ENCODE measurements around the gene SUPT20H. TPM values are rescaled to one million over a fixed set of nuclear protein-coding genes. Genes with fewer than 3 reads are reported as not detected.
A peak's percentile ranks its signal among the peaks of the same experiment; 100 is the strongest.

SUPT20H gene
- total RNA-seq, 1 donor from 2014 or later: 56.1 TPM

GRCh38 chr13:37049810-37050209, 9.7 kb downstream of the SUPT20H start:
- Mint-ChIP-seq H3K9me3 (ENCODE audit: unreplicated experiment) (no peaks in the 10 kb centered on the region), H3K27ac (ENCODE audit: unreplicated experiment) (no peak overlapping the region), H3K27me3 (ENCODE audit: unreplicated experiment) (no peaks in the 10 kb centered on the region), H3K4me3 (ENCODE audit: unreplicated experiment) (no peak overlapping the region), H3K4me1 (ENCODE audit: unreplicated experiment) (no peaks in the 10 kb centered on the region), H3K36me3 (ENCODE audit: low read depth, unreplicated experiment) (peaks cover 10% of the 10 kb centered on the region)
- peak; percentile 34 for TF ChIP-seq CTCF (IDR thresholded peaks at IDR 0.05; ENCODE audit: unreplicated experiment)
- DNase-seq (ENCODE audit: low spot score): no peak

GRCh38 chr13:37047846-37048245, 11.6 kb downstream of the SUPT20H start:
- no peaks in the 10 kb centered on the region for H3K9me3 Mint-ChIP-seq (ENCODE audit: unreplicated experiment)
- no peak for DNase-seq (ENCODE audit: low spot score)
- no peak overlapping the region for H3K4me3 Mint-ChIP-seq (ENCODE audit: unreplicated experiment)
- no peaks in the 10 kb centered on the region for H3K27me3 Mint-ChIP-seq (ENCODE audit: unreplicated experiment)
- H3K27ac Mint-ChIP-seq (ENCODE audit: unreplicated experiment): no peak overlapping the region
- no peak for TF ChIP-seq CTCF (IDR thresholded peaks at IDR 0.05; ENCODE audit: unreplicated experiment)
- peaks cover 8% of the 10 kb centered on the region for H3K36me3 Mint-ChIP-seq (ENCODE audit: low read depth, unreplicated experiment)
- H3K4me1 Mint-ChIP-seq (ENCODE audit: unreplicated experiment): no peaks in the 10 kb centered on the region

GRCh38 chr13:37047032-37047431, 12.5 kb downstream of the SUPT20H start:
- no peak overlapping the region for H3K27ac Mint-ChIP-seq (ENCODE audit: unreplicated experiment)
- H3K36me3 Mint-ChIP-seq (ENCODE audit: low read depth, unreplicated experiment): peaks cover 16% of the 10 kb centered on the region
- TF ChIP-seq CTCF (IDR thresholded peaks at IDR 0.05; ENCODE audit: unreplicated experiment): no peak
- no peak overlapping the region for H3K4me3 Mint-ChIP-seq (ENCODE audit: unreplicated experiment)
- H3K27me3 Mint-ChIP-seq (ENCODE audit: unreplicated experiment): no peaks in the 10 kb centered on the region
- DNase-seq (ENCODE audit: low spot score): no peak
- no peaks in the 10 kb centered on the region for H3K4me1 Mint-ChIP-seq (ENCODE audit: unreplicated experiment)
- no peaks in the 10 kb centered on the region for H3K9me3 Mint-ChIP-seq (ENCODE audit: unreplicated experiment)

GRCh38 chr13:37046062-37046461, 13.4 kb downstream of the SUPT20H start:
- peaks cover 21% of the 10 kb centered on the region for H3K36me3 Mint-ChIP-seq (ENCODE audit: low read depth, unreplicated experiment)
- TF ChIP-seq CTCF (IDR thresholded peaks at IDR 0.05; ENCODE audit: unreplicated experiment): no peak
- H3K4me3 Mint-ChIP-seq (ENCODE audit: unreplicated experiment): no peak overlapping the region
- DNase-seq (ENCODE audit: low spot score): no peak
- no peaks in the 10 kb centered on the region for H3K27me3 Mint-ChIP-seq (ENCODE audit: unreplicated experiment)
- no peaks in the 10 kb centered on the region for H3K4me1 Mint-ChIP-seq (ENCODE audit: unreplicated experiment)
- no peaks in the 10 kb centered on the region for H3K9me3 Mint-ChIP-seq (ENCODE audit: unreplicated experiment)
- no peak overlapping the region for H3K27ac Mint-ChIP-seq (ENCODE audit: unreplicated experiment)

- H3K9me3 Mint-ChIP-seq (ENCODE audit: unreplicated experiment): no peaks in the 10 kb centered on the region
- H3K27me3 Mint-ChIP-seq (ENCODE audit: unreplicated experiment): no peaks in the 10 kb centered on the region
- DNase-seq (ENCODE audit: low spot score): no peak
- no peak overlapping the region for H3K4me3 Mint-ChIP-seq (ENCODE audit: unreplicated experiment)
- H3K36me3 Mint-ChIP-seq (ENCODE audit: low read depth, unreplicated experiment): peaks cover 26% of the 10 kb centered on the region
- H3K4me1 Mint-ChIP-seq (ENCODE audit: unreplicated experiment): no peaks in the 10 kb centered on the region
- TF ChIP-seq CTCF (IDR thresholded peaks at IDR 0.05; ENCODE audit: unreplicated experiment): no peak
- H3K27ac Mint-ChIP-seq (ENCODE audit: unreplicated experiment): no peak overlapping the region
Measured at GRCh38 chr13:37040789-37041188, 18.7 kb downstream of the SUPT20H start.

Data from endothelial cell (in vitro differentiated cells).